OCI-LY7 (cell line): ENCODE results near the gene PCDHA2. TPM values are rescaled to one million over a fixed set of nuclear protein-coding genes. Genes with fewer than 3 reads are reported as not detected.
"Not testable (repeated sequence)": the region's sequence is repeated elsewhere in the genome, so short reads cannot be mapped to it uniquely, and the experiment has no call there.

Source experiments
- BruUV-seq: library from RNA; stranded (reverse); fragments of 400-500 nt; replicated peaks from 2 replicates; lab custom pipeline; 2021; lab: Mats Ljungman, UMichigan
- CTCF ChIA-PET: fragments of 300-600 bp; sonication (Branson Sonifier 250); formaldehyde crosslinking; loops from one replicate; lab custom pipeline; 2022; ENCODE audit warnings: antibody characterized with exemption; ENCODE audit not compliant: unreplicated experiment; lab: Charles Lee
- POLR2A ChIA-PET: fragments of 300-600 bp; sonication (Branson Sonifier 250); formaldehyde crosslinking; loops from one replicate; lab custom pipeline; 2022; ENCODE audit warnings: antibody characterized with exemption; lab: Charles Lee
- DNase-seq: peaks from one replicate; pipeline ENCODE4 v3.0.0-alpha.2; 2015; ENCODE audit warnings: low spot score
- H2AFZ ChIP-seq: fragments of 200-600 bp; sonication (generic), shearing (Covaris generic); 2 replicates; pipeline ENCODE4 v1.6.1; 2014; ENCODE audit warnings: mild to moderate bottlenecking, antibody characterized with exemption, low read length, moderate library complexity
- H3K27ac ChIP-seq: fragments of 200-600 bp; sonication (generic); 2 replicates; pipeline ENCODE4 v1.5.1; 2014; ENCODE audit warnings: mixed run types, low read depth, mild to moderate bottlenecking, moderate library complexity, low read length, inconsistent platforms; ENCODE audit not compliant: poor library complexity, severe bottlenecking
- H3K36me3 ChIP-seq: fragments of 200-600 bp; sonication (generic); 2 replicates; pipeline ENCODE4 v1.6.1; 2014; ENCODE audit warnings: mild to moderate bottlenecking, antibody characterized with exemption, low read length, moderate library complexity, mixed read lengths; ENCODE audit not compliant: insufficient read depth
- H3K4me1 ChIP-seq: fragments of 200-600 bp; sonication (generic); 2 replicates; pipeline ENCODE4 v1.5.1; 2014; ENCODE audit warnings: mild to moderate bottlenecking, low read length; ENCODE audit not compliant: insufficient read depth, poor library complexity, severe bottlenecking
- H3K4me2 ChIP-seq: fragments of 200-600 bp; sonication (generic); 2 replicates; pipeline ENCODE4 v1.6.1; 2014; ENCODE audit warnings: mild to moderate bottlenecking, low read length
- H3K4me3 ChIP-seq: fragments of 200-600 bp; sonication (generic); 2 replicates; pipeline ENCODE4 v1.5.1; 2014; ENCODE audit warnings: mild to moderate bottlenecking, low read depth, low read length; ENCODE audit not compliant: poor library complexity, severe bottlenecking
- H3K79me2 ChIP-seq: fragments of 200-600 bp; sonication (generic); 2 replicates; pipeline ENCODE4 v1.6.1; 2016; ENCODE audit warnings: low read depth, mild to moderate bottlenecking, low read length, moderate library complexity, mixed read lengths; ENCODE audit not compliant: insufficient read depth
- H3K9me2 ChIP-seq: fragments of 200-600 bp; sonication (generic); 2 replicates; pipeline ENCODE4 v1.6.1; 2016; ENCODE audit warnings: mild to moderate bottlenecking, low read length, mixed read lengths; ENCODE audit not compliant: insufficient read depth
- H3K9me3 ChIP-seq: fragments of 200-600 bp; sonication (generic); 2 replicates; pipeline ENCODE4 v1.6.1; 2014; ENCODE audit warnings: mild to moderate bottlenecking, mixed run types, low read length, mixed read lengths
- H4K20me1 ChIP-seq: fragments of 200-600 bp; sonication (generic); 2 replicates; pipeline ENCODE4 v1.6.1; 2014; ENCODE audit warnings: mild to moderate bottlenecking, antibody characterized with exemption, low read length, moderate library complexity, mixed read lengths; ENCODE audit not compliant: insufficient read depth
- EZH2phosphoT487 ChIP-seq: fragments of 200-600 bp; sonication (generic); IDR thresholded peaks from 2 replicates; pipeline ENCODE4 v1.6.1; 2018; ENCODE audit warnings: low read depth, borderline replicate concordance, mild to moderate bottlenecking, mixed run types, antibody characterized with exemption, low read length, moderate library complexity, mixed read lengths
- intact Hi-C: fragments of 100-400 bp; cut with micrococcal nuclease; formaldehyde crosslinking; loops from one replicate; pipeline ENCODE4 v1.10.0; 2022; ENCODE audit not compliant: unreplicated experiment
- total RNA-seq, 2 experiments: library from RNA; depleted of rRNA in 1 of 2; stranded (reverse); fragments of >200 nt in 1 of 2; shearing (Covaris generic) in 1 of 2; gene quantifications; 2 replicates each; pipeline ENCODE4 v1.2.3, GENCODE V29; 2014 to 2022
- TF ChIP-seq, protein P1 (sequence below): fragments of 200-600 bp; sonication (generic); conservative IDR thresholded peaks from 2 replicates; pipeline ENCODE4 v1.5.1; 2014; ENCODE audit warnings: mild to moderate bottlenecking, antibody characterized with exemption, low read length, moderate library complexity, mixed read lengths

PCDHA2 gene
- total RNA-seq, 2 experiments from 2014 or later, result not detected

DNA sequence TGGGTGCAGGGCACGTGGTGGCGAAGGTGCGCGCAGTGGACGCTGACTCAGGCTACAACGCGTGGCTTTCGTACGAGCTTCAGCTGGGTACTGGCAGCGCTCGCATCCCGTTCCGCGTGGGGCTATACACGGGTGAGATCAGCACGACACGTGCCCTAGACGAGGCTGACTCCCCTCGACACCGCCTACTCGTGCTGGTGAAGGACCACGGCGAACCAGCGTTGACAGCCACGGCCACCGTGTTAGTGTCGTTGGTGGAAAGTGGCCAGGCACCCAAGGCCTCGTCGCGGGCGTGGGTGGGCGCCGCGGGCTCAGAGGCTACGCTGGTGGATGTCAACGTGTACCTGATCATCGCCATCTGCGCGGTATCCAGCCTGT is 2.1 kb downstream of the PCDHA2 start:
- Histone ChIP-seq H3K4me3 (no peak overlapping the region), H4K20me1 (no peaks in the 10 kb centered on the region), H3K4me1 (no peaks in the 10 kb centered on the region), H3K27ac (no peak overlapping the region), H3K9me3 (no peaks in the 10 kb centered on the region), H2AFZ (no peak overlapping the region), H3K4me2 (no peak overlapping the region), H3K79me2 (no peaks in the 10 kb centered on the region), H3K36me3 (no peaks in the 10 kb centered on the region), H3K9me2 (0 out of 2 replicates have a peak, but pooled peaks cover 2% of the 10 kb centered on the region)
- no peak for DNase-seq
- CTCF ChIA-PET, result no interaction called here
- BruUV-seq, result no TSS peak
- POLR2A ChIA-PET, result no interaction called here
- TF ChIP-seq EZH2phosphoT487, result no peak
- TF ChIP-seq, protein P1, sequence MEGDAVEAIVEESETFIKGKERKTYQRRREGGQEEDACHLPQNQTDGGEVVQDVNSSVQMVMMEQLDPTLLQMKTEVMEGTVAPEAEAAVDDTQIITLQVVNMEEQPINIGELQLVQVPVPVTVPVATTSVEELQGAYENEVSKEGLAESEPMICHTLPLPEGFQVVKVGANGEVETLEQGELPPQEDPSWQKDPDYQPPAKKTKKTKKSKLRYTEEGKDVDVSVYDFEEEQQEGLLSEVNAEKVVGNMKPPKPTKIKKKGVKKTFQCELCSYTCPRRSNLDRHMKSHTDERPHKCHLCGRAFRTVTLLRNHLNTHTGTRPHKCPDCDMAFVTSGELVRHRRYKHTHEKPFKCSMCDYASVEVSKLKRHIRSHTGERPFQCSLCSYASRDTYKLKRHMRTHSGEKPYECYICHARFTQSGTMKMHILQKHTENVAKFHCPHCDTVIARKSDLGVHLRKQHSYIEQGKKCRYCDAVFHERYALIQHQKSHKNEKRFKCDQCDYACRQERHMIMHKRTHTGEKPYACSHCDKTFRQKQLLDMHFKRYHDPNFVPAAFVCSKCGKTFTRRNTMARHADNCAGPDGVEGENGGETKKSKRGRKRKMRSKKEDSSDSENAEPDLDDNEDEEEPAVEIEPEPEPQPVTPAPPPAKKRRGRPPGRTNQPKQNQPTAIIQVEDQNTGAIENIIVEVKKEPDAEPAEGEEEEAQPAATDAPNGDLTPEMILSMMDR, result no peak
- intact Hi-C loops, result no loop called here

DNA sequence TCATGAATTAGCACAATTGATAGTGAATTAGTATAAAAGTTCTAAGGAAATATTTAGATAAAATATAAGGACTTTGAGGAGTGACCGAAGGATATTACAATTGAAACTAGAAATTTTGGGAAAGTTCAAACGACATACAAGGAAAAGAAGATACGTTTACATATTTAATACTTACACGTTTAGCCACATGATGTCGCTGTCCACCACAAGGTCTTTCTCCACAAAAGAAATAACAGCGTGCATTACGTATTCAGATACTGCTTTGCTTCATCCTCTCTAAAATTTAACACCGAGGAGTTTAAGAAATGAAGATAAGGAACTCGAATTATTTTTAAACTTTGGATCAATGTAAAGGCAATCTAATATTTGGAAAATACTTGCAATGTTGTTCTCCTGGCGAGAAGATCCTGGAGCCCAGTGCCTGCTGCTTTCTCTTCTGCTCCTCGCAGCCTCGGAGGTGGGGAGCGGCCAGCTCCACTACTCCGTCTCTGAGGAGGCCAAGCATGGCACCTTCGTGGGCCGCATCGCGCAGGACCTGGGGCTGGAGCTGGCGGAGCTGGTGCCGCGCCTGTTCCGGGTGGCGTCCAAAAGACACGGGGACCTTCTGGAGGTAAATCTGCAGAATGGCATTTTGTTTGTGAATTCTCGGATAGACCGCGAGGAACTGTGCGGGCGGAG is 6.3 kb downstream of the PCDHA2 start, which contains the start of gene PCDHA3:
Gene PCDHA3 (plus strand): TSS at position 242 of the 678 bp plus-strand sequence.
- peak; percentile 8 for DNase-seq
- no peak within 1 kb of the TSS for H2AFZ ChIP-seq
- no peaks in the 10 kb centered on the region for H3K9me2 ChIP-seq
- intact Hi-C loops, result no loop called here
- ChIA-PET CTCF (no interaction called here), POLR2A (no interaction called here)
- no peaks in the 10 kb centered on the region for H4K20me1 ChIP-seq
- H3K4me3 ChIP-seq, result no peak within 1 kb of the TSS
- H3K79me2 ChIP-seq, result no peaks in the 10 kb centered on the region
- TF ChIP-seq, protein P1, result peak; percentile 67
- no peak for TF ChIP-seq EZH2phosphoT487
- no peaks in the 10 kb centered on the region for H3K9me3 ChIP-seq
- no peaks in the 10 kb centered on the region for H3K36me3 ChIP-seq
- no TSS peak for BruUV-seq
- H3K4me2 ChIP-seq, result no peak within 1 kb of the TSS
- H3K4me1 ChIP-seq, result no peaks in the 10 kb centered on the region
- no peak within 1 kb of the TSS for H3K27ac ChIP-seq

DNA sequence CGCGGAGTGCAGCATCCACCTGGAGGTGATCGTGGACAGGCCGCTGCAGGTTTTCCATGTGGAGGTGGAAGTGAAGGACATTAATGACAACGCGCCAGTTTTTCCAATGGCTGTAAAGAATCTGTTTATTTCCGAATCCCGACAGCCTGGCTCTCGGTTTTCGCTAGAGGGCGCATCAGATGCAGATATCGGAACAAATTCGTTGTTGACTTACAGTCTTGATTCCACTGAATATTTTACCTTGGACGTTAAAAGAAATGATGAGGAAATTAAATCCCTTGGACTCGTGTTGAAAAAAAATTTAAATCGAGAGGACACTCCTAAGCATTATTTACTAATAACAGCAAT is 6.8 kb downstream of the PCDHA2 start:
- POLR2A ChIA-PET, result no interaction called here
- no TSS peak for BruUV-seq
- Histone ChIP-seq H3K36me3 (no peaks in the 10 kb centered on the region), H3K27ac (no peak overlapping the region), H3K9me2 (no peaks in the 10 kb centered on the region), H2AFZ (no peak overlapping the region), H4K20me1 (no peaks in the 10 kb centered on the region), H3K4me1 (no peaks in the 10 kb centered on the region), H3K4me2 (no peak overlapping the region), H3K4me3 (no peak overlapping the region), H3K9me3 (no peaks in the 10 kb centered on the region), H3K79me2 (no peaks in the 10 kb centered on the region)
- TF ChIP-seq, protein P1, result no peak
- TF ChIP-seq EZH2phosphoT487, result no peak
- CTCF ChIA-PET, result no interaction called here
- intact Hi-C loops, result no loop called here
- no peak for DNase-seq

DNA sequence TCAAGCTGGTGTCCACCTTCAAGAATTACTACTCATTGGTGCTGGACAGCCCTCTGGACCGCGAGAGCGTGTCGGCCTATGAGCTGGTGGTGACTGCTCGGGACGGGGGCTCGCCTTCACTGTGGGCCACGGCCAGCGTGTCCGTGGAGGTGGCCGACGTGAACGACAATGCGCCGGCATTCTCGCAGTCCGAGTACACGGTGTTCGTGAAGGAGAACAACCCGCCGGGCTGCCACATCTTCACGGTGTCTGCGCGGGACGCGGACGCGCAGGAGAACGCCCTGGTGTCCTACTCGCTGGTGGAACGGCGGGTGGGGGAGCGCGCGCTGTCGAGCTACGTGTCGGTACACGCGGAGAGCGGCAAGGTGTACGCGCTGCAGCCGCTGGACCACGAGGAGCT is 7.7 kb downstream of the PCDHA2 start:
- POLR2A ChIA-PET, DNase-seq, H3K4me1 ChIP-seq, H4K20me1 ChIP-seq, H3K4me3 ChIP-seq, intact Hi-C loops, H3K27ac ChIP-seq, CTCF ChIA-PET, H2AFZ ChIP-seq, BruUV-seq, H3K36me3 ChIP-seq, H3K79me2 ChIP-seq, H3K9me3 ChIP-seq, H3K9me2 ChIP-seq, H3K4me2 ChIP-seq: not testable (repeated sequence)
